ENCODE measurements around the gene POLR1H.
A peak's percentile ranks its signal among the peaks of the same experiment; 100 is the strongest.

- TF ChIP-seq POLR2A (IDR thresholded peaks at IDR 0.05; ENCODE audit: low read length): peak; percentile 97
- no peak for TF ChIP-seq GATA1 (IDR thresholded peaks at IDR 0.05; ENCODE audit: low read depth, low read length)
Measured at GRCh38 chr6:30066577-30067459, 5.8 kb downstream of the POLR1H start, which contains the start of gene PPP1R11.

All from erythroblast (primary cell).